22Rv1 (cell line): Measurements from ENCODE around the gene MTSS2.

Experiments used
- ZFX ChIP-seq: fragments of 450-650 bp; IDR thresholded peaks from 2 replicates; pipeline ENCODE4 v1.6.1; 2017; ENCODE audit warnings: antibody characterized with exemption, borderline replicate concordance
- TF ChIP-seq, protein P1 (sequence below): fragments of 450-650 bp; IDR thresholded peaks from 2 replicates; pipeline ENCODE4 v1.5.1; 2017; ENCODE audit warnings: mild to moderate bottlenecking

DNA sequence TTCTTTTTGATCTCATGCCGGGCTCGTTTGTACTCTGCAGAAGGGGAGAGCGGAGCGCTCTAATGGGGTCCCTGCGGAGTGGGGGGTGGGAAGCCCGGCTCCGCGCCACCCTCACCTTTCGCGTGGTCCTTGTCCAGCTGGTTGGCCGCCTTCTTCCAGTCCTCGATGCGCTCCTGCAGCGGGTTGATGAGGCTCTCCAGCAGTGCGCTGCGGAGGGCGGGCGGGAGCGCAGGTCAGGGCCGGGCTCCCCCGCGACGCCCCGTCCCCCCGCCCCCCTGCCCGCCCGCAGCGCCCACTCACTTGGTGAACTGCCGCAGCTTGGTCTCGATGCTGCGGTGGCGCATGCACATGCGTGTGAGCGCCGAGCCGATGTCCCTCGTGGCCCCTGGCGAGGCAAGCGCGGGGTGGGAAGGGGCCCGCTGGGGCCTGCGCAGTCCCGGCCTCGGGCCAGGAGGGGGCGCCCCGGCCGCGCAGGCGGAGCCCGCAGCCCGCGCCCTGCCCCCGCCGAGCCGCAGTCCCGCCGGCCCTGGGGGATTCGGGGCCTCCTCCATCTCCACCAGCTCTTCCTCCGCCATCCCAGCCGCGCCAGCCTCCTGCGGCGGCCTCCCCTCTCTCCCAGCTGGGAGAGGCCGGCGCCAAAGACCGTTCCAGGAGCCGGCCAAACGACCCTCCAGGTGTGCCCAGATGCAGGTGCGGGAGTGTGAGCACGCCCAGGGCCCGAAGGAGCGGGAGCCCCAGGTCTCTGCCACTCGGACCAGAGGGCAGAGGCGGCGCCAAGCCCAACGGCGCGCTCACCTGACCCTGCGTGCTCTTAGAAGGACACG, 6.0 kb downstream of the MTSS2 start:
- TF ChIP-seq, protein P1, sequence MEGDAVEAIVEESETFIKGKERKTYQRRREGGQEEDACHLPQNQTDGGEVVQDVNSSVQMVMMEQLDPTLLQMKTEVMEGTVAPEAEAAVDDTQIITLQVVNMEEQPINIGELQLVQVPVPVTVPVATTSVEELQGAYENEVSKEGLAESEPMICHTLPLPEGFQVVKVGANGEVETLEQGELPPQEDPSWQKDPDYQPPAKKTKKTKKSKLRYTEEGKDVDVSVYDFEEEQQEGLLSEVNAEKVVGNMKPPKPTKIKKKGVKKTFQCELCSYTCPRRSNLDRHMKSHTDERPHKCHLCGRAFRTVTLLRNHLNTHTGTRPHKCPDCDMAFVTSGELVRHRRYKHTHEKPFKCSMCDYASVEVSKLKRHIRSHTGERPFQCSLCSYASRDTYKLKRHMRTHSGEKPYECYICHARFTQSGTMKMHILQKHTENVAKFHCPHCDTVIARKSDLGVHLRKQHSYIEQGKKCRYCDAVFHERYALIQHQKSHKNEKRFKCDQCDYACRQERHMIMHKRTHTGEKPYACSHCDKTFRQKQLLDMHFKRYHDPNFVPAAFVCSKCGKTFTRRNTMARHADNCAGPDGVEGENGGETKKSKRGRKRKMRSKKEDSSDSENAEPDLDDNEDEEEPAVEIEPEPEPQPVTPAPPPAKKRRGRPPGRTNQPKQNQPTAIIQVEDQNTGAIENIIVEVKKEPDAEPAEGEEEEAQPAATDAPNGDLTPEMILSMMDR = peak; percentile 74
- TF ChIP-seq ZFX = no peak
